A673 (cell line): Measurements from ENCODE around the gene LTB4R2. TPM values are rescaled to one million over a fixed set of nuclear protein-coding genes. Genes with fewer than 3 reads are reported as not detected.
"Not testable (repeated sequence)": the region's sequence is repeated elsewhere in the genome, so short reads cannot be mapped to it uniquely, and the experiment has no call there.

Experiments
- BruUV-seq: library from RNA; stranded (reverse); fragments of 400-500 nt; replicated peaks from 2 replicates; lab custom pipeline; 2021; lab: Mats Ljungman, UMichigan
- CTCF ChIA-PET: fragments of 300-600 bp; sonication (Branson Sonifier 250); formaldehyde crosslinking; loops from one replicate; lab custom pipeline; 2022; ENCODE audit warnings: antibody characterized with exemption; lab: Charles Lee
- POLR2A ChIA-PET: fragments of 300-600 bp; sonication (Branson Sonifier 250); formaldehyde crosslinking; loops from one replicate; lab custom pipeline; 2022; ENCODE audit warnings: antibody characterized with exemption; ENCODE audit not compliant: low non-redundant PET; lab: Charles Lee
- DNase-seq: peaks from one replicate; pipeline ENCODE4 v3.0.0-alpha.2; 2015; ENCODE audit warnings: low spot score
- H3K27ac ChIP-seq: fragments of 200-600 bp; sonication (generic); 2 replicates; pipeline ENCODE4 v1.5.1; 2016; ENCODE audit warnings: mixed run types, low read depth, mild to moderate bottlenecking, mixed read lengths, antibody characterized with exemption, low read length; ENCODE audit not compliant: poor library complexity, severe bottlenecking
- H3K27me3 ChIP-seq: fragments of 200-600 bp; sonication (generic); replicated peaks from 2 replicates; pipeline ENCODE4 v1.6.1; 2017; ENCODE audit warnings: mixed run types, low read depth, mild to moderate bottlenecking, mixed read lengths, antibody characterized with exemption, low read length; ENCODE audit not compliant: insufficient read depth, poor library complexity
- H3K36me3 ChIP-seq: fragments of 200-600 bp; sonication (generic); 2 replicates; pipeline ENCODE4 v1.6.1; 2016; ENCODE audit warnings: mixed run types, mild to moderate bottlenecking, mixed read lengths, antibody characterized with exemption, low read length; ENCODE audit not compliant: insufficient read depth, poor library complexity, severe bottlenecking
- H3K4me1 ChIP-seq: fragments of 200-600 bp; sonication (generic); 2 replicates; pipeline ENCODE4 v1.6.1; 2017; ENCODE audit warnings: mixed run types, mild to moderate bottlenecking, mixed read lengths, antibody characterized with exemption, low read length; ENCODE audit not compliant: insufficient read depth, poor library complexity, severe bottlenecking
- H3K4me3 ChIP-seq: fragments of 200-600 bp; sonication (generic); 2 replicates; pipeline ENCODE4 v1.5.1; 2016; ENCODE audit warnings: low read depth, mixed run types, mild to moderate bottlenecking, mixed read lengths, low read length; ENCODE audit not compliant: poor library complexity, severe bottlenecking
- H3K9me3 ChIP-seq: fragments of 200-600 bp; sonication (generic); 2 replicates; pipeline ENCODE4 v1.6.1; 2016; ENCODE audit warnings: mixed run types, low read depth, mild to moderate bottlenecking, mixed read lengths, antibody characterized with exemption, low read length; ENCODE audit not compliant: poor library complexity, severe bottlenecking
- EZH2 ChIP-seq: fragments of 200-600 bp; sonication (generic); IDR thresholded peaks from 2 replicates; pipeline ENCODE4 v1.6.1; 2017; ENCODE audit warnings: borderline replicate concordance, low read depth, mild to moderate bottlenecking, mixed read lengths, antibody characterized with exemption, low read length; ENCODE audit not compliant: poor library complexity, severe bottlenecking
- intact Hi-C: fragments of 100-400 bp; cut with micrococcal nuclease; formaldehyde crosslinking; loops from one replicate; pipeline ENCODE4 v1.10.0; 2022; ENCODE audit not compliant: unreplicated experiment
- total RNA-seq: library from RNA; stranded (reverse); gene quantifications from 2 replicates; pipeline ENCODE4 v1.2.3, GENCODE V29; 2021
- TF ChIP-seq, protein P1 (sequence below): fragments of 300-800, 200-600 bp; sonication (generic); conservative IDR thresholded peaks from 2 replicates; pipeline ENCODE4 v1.5.1; 2017; ENCODE audit warnings: low read depth, mild to moderate bottlenecking, antibody characterized with exemption, low read length, moderate library complexity, mixed read lengths

The LTB4R2 gene
- total RNA-seq, 1 experiment from 2014 or later, result 7.6 TPM

DNA sequence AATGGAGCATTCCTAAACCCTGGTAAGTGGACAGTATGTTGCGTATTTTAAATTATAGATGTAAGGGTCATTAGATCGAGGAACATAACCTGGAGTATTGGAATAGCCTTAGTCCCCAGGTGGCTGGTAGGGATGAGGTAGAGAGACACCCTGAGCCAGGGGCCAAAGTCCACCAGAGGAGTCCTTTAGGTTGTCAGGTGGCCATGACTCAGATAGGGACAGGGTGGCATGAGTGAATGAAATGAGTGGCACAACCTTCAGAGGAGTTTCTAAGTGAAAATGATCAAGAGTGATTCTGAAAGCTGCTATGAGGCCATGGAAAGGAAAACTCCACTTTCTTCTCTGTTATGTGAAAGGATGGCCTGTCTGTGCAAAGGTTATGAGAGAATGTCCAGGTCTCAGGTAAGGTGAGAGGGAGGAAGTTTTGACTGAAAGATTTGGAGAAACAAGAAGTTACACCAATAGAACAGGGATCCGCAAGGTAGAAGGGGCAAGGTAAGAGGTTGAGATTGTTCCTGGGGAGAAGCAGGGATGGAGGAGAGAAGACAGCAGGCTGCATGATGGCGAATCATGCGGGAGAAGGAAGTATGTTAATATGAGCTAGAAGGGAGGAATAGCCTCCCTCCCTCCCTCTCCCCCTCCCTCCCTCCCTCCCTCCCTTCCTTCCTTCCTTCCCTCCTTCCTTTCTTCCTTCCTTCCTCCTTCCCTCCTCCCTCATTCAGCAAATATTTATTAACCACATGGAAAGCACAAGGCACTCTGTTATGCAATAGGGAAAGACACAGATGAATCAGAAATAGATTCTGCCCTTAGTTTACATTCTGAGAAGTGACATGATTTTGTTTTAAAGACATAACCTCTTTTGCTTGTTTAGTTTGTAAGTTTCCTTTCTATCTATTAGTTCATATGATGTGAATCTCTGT lies 43.9 kb downstream of the LTB4R2 start:
- ChIA-PET POLR2A (no interaction called here), CTCF (no interaction called here)
- Histone ChIP-seq H3K9me3 (no peaks in the 10 kb centered on the region), H3K27ac (no peak overlapping the region), H3K4me1 (peaks cover 7% of the 10 kb centered on the region), H3K4me3 (no peak overlapping the region), H3K36me3 (no peaks in the 10 kb centered on the region), H3K27me3 (no peaks in the 10 kb centered on the region)
- BruUV-seq, result no TSS peak
- intact Hi-C loops, result no loop called here
- no peak for DNase-seq
- no peak for TF ChIP-seq EZH2
- TF ChIP-seq, protein P1, sequence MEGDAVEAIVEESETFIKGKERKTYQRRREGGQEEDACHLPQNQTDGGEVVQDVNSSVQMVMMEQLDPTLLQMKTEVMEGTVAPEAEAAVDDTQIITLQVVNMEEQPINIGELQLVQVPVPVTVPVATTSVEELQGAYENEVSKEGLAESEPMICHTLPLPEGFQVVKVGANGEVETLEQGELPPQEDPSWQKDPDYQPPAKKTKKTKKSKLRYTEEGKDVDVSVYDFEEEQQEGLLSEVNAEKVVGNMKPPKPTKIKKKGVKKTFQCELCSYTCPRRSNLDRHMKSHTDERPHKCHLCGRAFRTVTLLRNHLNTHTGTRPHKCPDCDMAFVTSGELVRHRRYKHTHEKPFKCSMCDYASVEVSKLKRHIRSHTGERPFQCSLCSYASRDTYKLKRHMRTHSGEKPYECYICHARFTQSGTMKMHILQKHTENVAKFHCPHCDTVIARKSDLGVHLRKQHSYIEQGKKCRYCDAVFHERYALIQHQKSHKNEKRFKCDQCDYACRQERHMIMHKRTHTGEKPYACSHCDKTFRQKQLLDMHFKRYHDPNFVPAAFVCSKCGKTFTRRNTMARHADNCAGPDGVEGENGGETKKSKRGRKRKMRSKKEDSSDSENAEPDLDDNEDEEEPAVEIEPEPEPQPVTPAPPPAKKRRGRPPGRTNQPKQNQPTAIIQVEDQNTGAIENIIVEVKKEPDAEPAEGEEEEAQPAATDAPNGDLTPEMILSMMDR, result no peak

GRCh38 chr14:24354482-24354825 lies 44.5 kb downstream of the LTB4R2 start:
- CTCF ChIA-PET, POLR2A ChIA-PET, H3K9me3 ChIP-seq, DNase-seq, intact Hi-C loops, H3K4me3 ChIP-seq, H3K4me1 ChIP-seq, H3K27ac ChIP-seq, H3K27me3 ChIP-seq, BruUV-seq, H3K36me3 ChIP-seq: not testable (repeated sequence)

DNA sequence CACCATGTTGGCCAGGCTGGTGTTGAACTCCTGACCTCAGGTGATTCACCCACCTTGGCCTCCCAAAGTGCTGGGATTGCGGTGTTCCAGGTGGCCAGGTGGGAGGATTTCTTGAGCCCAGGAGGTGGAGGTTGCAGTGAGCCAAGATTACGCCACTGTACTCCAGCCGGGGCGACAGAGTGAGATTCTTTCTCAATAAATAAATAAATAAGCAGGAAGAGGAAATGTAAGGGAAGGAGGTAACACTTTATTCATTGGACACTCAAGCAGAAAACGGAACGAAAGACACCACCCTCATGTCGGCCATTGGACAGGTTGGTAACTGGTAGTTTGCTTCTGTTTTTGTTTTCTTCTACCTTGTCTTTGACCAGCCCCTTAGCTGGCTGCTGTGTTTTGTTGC lies 45.1 kb downstream of the LTB4R2 start:
- BruUV-seq, result no TSS peak
- no peak overlapping the region for H3K4me3 ChIP-seq
- no peaks in the 10 kb centered on the region for H3K36me3 ChIP-seq
- no peak for DNase-seq
- intact Hi-C loops, result no loop called here
- ChIA-PET CTCF (no interaction called here), POLR2A (no interaction called here)
- no peak overlapping the region for H3K27ac ChIP-seq
- H3K27me3 ChIP-seq, result no peaks in the 10 kb centered on the region
- TF ChIP-seq, protein P1, result no peak
- no peak for TF ChIP-seq EZH2
- peaks cover 7% of the 10 kb centered on the region for H3K4me1 ChIP-seq
- no peaks in the 10 kb centered on the region for H3K9me3 ChIP-seq

GRCh38 chr14:24356208-24356607 lies 46.3 kb downstream of the LTB4R2 start:
- no peak overlapping the region for H3K4me3 ChIP-seq
- H3K9me3 ChIP-seq, result no peaks in the 10 kb centered on the region
- H3K4me1 ChIP-seq, result peaks cover 7% of the 10 kb centered on the region
- H3K27me3 ChIP-seq, result no peaks in the 10 kb centered on the region
- POLR2A ChIA-PET, result no interaction called here
- no peak for DNase-seq
- H3K36me3 ChIP-seq, result no peaks in the 10 kb centered on the region
- no TSS peak for BruUV-seq
- H3K27ac ChIP-seq, result no peak overlapping the region
- TF ChIP-seq EZH2, result no peak
- TF ChIP-seq, protein P1, result no peak
- CTCF ChIA-PET, result no interaction called here
- intact Hi-C loops, result no loop called here
